ENCODE data around the gene ZNF66. TPM values are rescaled to one million over a fixed set of nuclear protein-coding genes. Genes with fewer than 3 reads are reported as not detected.

ZNF66 gene
- total RNA-seq (2012; rRNA removed) (2.0 and 2.2 TPM in 2 replicates), polyA plus RNA-seq (2012; rRNA removed) (0.55 and 0.75 TPM in 2 replicates), Bru-seq, nascent RNA (percentile 53 among the genes with signal in this experiment), BruChase-seq, experiment 1, labeled RNA remaining after a 6-hour chase (percentile 62 among the genes with signal in this experiment), BruChase-seq, experiment 2, labeled RNA remaining after a 2-hour chase (percentile 65 among the genes with signal in this experiment)
- polyA plus RNA-seq (2012; cell fraction: cytosol; rRNA removed): 0.10 and 0.31 TPM in 2 replicates
- polyA plus RNA-seq (2012; cell fraction: nucleus; rRNA removed; ENCODE audit: low replicate concordance): 0.04 and 0.68 TPM in 2 replicates
- long read RNA-seq, partial matches to known transcripts: 0 of 3 reads
- long read RNA-seq, other reads (novel, unspliced or antisense): 3 of 3 reads

- peak; percentile 100 for ATAC-seq (ENCODE audit: low read depth)
- WGBS, 2 experiments (ENCODE audit: extremely low coverage in 2 of 2, insufficient read length in 1 of 2): 0% methylated on average over 5 of the region's 42 CpGs; no CpG with 5 or more reads in 1 of the 2 experiments
- peak within 1 kb of the TSS; percentile 95 for H2AFZ ChIP-seq (replicated peaks; ENCODE audit: low read length, poor library complexity)
- no peak within 1 kb of the TSS for H3K14ac ChIP-seq (replicated peaks; ENCODE audit: low read depth, low read length)
- no peak within 1 kb of the TSS for H2AK5ac ChIP-seq (ENCODE audit: low read depth, low read length)
- peak; percentile 95 for DNase-seq
- no peaks in the 10 kb centered on the region for H3K9me1 ChIP-seq (ENCODE audit: insufficient read depth, low read length)
- H3K4ac ChIP-seq (ENCODE audit: low read depth, low read length): no peak within 1 kb of the TSS
- H4K91ac ChIP-seq (ENCODE audit: insufficient read depth, low read depth, low read length): no peak within 1 kb of the TSS
- peaks cover 3% of the 10 kb centered on the region for H3K36me3 ChIP-seq (ENCODE audit: control insufficient read depth, insufficient read depth, low read length)
- H3K9ac ChIP-seq (ENCODE audit: low read depth, low read length): peak within 1 kb of the TSS; percentile 60
- CTCF ChIA-PET: interaction anchor here (0.6 kb wide), 2 partner anchors 347 to 1220 kb away, joined by 3 to 4 read pairs; no protein-coding TSS in a partner anchor
- H4K8ac ChIP-seq (ENCODE audit: low read depth in 2 of 2, low read length in 2 of 2): peak within 1 kb of the TSS in 1 of 2 experiments; percentile 14; a peak in 1 of 4 replicates
- H2BK120ac ChIP-seq (ENCODE audit: low read depth, low read length): no peak within 1 kb of the TSS
- in situ Hi-C loops (cut with MboI; ENCODE audit: low sequenced_read_pairs) (no loop called here), intact Hi-C loops (cut with micrococcal nuclease) (no loop called here), dilution Hi-C loops (cut with HindIII; ENCODE audit: low sequenced_read_pairs, unreplicated experiment) (no loop called here)
- H3K4me3 ChIP-seq (ENCODE audit: insufficient read depth, low read depth, low read length): peak within 1 kb of the TSS; percentile 71
- H3K23ac ChIP-seq (ENCODE audit: low read depth, low read length): 0 out of 2 replicates have a peak within 1 kb of the TSS, but pooled peaks have one; percentile 43
- no peak within 1 kb of the TSS for H3K18ac ChIP-seq (ENCODE audit: low read depth, low read length)
- peak within 1 kb of the TSS; percentile 23 for H2AK9ac ChIP-seq (replicated peaks; ENCODE audit: low read depth, low read length, poor library complexity)
- H4K5ac ChIP-seq (ENCODE audit: low read depth, low read length): no peak within 1 kb of the TSS
- no peaks in the 10 kb centered on the region for H3K79me1 ChIP-seq (ENCODE audit: low read depth in 1 of 2, low read length in 2 of 2)
- H3K27ac ChIP-seq (ENCODE audit: insufficient read depth, low read length): peak within 1 kb of the TSS; percentile 10; the same call in 1 of the 2 replicates
- H3K4me1 ChIP-seq (ENCODE audit: control insufficient read depth, insufficient read depth, low read length): no peaks in the 10 kb centered on the region
- no peaks in the 10 kb centered on the region for H4K20me1 ChIP-seq (ENCODE audit: insufficient read depth, low read length)
- H2BK20ac ChIP-seq (ENCODE audit: low read depth, low read length): no peak within 1 kb of the TSS
- no TSS peak for BruUV-seq (replicated peaks)
- no peak within 1 kb of the TSS for H2BK5ac ChIP-seq (ENCODE audit: low read depth, low read length, poor library complexity, severe bottlenecking)
- H3K56ac ChIP-seq (ENCODE audit: extremely low read depth, insufficient read depth, low read length): peak within 1 kb of the TSS; percentile 17; the same call in 1 of the 2 replicates
- H3K27me3 ChIP-seq (ENCODE audit: control insufficient read depth, insufficient read depth, low read length): no peaks in the 10 kb centered on the region
- H2BK15ac ChIP-seq (ENCODE audit: low read depth, low read length): no peak within 1 kb of the TSS
- POLR2A ChIA-PET (ENCODE audit: unreplicated experiment): interaction anchor here (0.7 kb wide), 1 partner anchor 9 kb away, joined by 10 read pairs; no protein-coding TSS in a partner anchor
- peak within 1 kb of the TSS; percentile 74 for H3K4me2 ChIP-seq (ENCODE audit: low read depth, low read length)
- H3K9me3 ChIP-seq (ENCODE audit: control insufficient read depth, insufficient read depth, low read length): peaks cover 4% of the 10 kb centered on the region
- no peak for TF ChIP-seq NFE2L2 (IDR thresholded peaks at IDR 0.05; ENCODE audit: low read depth, low read length)
- no peak for TF ChIP-seq RFX5 (IDR thresholded peaks at IDR 0.05; ENCODE audit: low read depth, low read length)
- no peak for TF ChIP-seq ELK1 (IDR thresholded peaks at IDR 0.05; ENCODE audit: borderline replicate concordance, low read depth, low read length)
- TF ChIP-seq RCOR1 (IDR thresholded peaks at IDR 0.05; ENCODE audit: insufficient replicate concordance, low read length): no peak
- no peak for TF ChIP-seq RAD21 (IDR thresholded peaks at IDR 0.05; ENCODE audit: low read length)
- TF ChIP-seq USF2 (IDR thresholded peaks at IDR 0.05; ENCODE audit: low read depth, low read length): 0 out of 2 replicates have a peak, but pooled peaks have one; percentile 27
- TF ChIP-seq MAZ (IDR thresholded peaks at IDR 0.05; ENCODE audit: borderline replicate concordance, low read depth, low read length): no peak
- peak; percentile 45; the same call in 1 of the 2 replicates for TF ChIP-seq FOS (IDR thresholded peaks at IDR 0.05; ENCODE audit: low read depth, low read length)
- no peak for TF ChIP-seq CTCF (conservative IDR thresholded peaks at IDR 0.05; ENCODE audit: low read depth, low read length)
- no peak for TF ChIP-seq BHLHE40 (IDR thresholded peaks at IDR 0.05; ENCODE audit: low read depth, low read length)
Observed at GRCh38 chr19:20776083-20777076, at the start of gene ZNF66. ZNF66 (plus strand) TSS chr19:20776304; CDS start chr19:20776448, 144 bp downstream.

Measured in IMR-90 (cell line).